Measurements from ENCODE around the gene SLC12A3.

The SLC12A3 gene

DNA sequence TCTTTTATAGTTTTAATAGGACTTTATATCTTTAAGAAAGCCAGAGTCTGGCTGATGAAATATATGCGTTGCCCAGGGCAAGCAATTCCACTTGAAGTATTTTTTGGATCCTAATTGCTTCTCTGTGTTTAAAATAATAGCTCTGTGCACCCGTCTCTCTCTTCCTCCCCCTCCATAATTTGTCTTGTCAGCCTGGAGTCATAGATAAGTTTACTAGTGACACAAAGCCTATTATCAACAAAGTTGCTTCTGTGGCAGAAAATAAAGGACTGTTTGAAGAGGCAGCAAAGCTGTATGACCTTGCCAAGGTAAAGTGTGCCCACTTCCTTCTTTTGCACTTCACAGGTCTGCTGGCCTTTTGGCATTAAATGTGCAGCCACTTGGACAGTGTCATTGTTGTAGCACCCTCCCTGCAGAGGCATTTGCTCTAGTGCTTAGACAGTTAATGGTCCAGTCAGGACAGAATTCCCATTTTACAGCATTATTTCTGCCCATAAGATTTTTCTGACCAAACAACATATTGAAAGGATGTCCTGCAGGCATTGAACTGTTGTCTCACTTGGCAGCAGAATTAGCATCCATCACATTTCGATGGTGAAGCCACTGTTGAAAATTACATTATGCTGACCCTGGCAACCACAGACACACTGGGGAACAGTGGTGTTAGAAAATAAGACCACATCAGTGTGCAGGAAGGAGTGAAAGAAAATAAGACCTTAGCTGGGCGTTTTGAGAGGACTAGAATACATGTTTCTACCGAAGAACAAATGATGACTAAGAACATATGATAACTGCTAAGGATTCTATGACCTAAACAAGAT, 28.4 kb upstream of the SLC12A3 start:
- TF ChIP-seq, protein P1, sequence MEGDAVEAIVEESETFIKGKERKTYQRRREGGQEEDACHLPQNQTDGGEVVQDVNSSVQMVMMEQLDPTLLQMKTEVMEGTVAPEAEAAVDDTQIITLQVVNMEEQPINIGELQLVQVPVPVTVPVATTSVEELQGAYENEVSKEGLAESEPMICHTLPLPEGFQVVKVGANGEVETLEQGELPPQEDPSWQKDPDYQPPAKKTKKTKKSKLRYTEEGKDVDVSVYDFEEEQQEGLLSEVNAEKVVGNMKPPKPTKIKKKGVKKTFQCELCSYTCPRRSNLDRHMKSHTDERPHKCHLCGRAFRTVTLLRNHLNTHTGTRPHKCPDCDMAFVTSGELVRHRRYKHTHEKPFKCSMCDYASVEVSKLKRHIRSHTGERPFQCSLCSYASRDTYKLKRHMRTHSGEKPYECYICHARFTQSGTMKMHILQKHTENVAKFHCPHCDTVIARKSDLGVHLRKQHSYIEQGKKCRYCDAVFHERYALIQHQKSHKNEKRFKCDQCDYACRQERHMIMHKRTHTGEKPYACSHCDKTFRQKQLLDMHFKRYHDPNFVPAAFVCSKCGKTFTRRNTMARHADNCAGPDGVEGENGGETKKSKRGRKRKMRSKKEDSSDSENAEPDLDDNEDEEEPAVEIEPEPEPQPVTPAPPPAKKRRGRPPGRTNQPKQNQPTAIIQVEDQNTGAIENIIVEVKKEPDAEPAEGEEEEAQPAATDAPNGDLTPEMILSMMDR (IDR thresholded peaks at IDR 0.05; ENCODE audit: borderline replicate concordance, insufficient read depth, low read depth, low read length): no peak
- no peak overlapping the region for H3K4me3 ChIP-seq (ENCODE audit: low read depth, low read length)

DNA sequence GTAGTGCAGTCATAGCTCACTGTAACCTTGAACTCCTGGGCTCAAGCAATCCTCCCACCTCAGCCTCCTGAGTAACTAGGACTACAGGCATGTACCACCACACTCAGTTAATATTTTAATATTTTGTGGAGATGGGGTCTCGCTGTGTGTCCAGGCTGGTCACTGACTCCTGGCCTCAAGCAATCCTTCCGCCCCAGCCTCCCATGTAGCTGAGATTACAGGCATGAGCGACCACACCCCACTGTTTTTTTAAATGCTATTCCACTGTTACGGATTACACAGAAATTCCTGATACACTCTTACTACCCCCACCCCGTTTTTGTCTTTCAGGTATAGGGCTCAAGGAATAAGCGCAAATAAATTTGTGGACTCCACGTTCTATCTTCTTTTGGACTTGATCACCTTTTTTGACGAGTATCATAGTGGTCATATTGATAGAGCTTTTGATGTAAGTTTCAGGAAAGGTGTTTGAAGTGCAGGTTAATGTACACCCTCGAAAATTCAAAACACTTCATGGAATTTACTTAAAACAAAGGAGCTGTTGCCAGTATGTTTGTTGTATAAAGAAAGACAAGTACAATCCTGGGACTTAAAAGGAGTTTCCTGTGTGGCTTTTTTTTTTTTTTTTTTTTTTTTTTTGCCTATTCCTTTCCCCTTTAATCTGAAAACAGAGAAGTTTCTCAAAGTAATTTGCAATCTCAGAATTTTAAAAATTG, 26.2 kb upstream of the SLC12A3 start:
- no peak overlapping the region for H3K4me3 ChIP-seq (ENCODE audit: low read depth, low read length)
- TF ChIP-seq, protein P1 (IDR thresholded peaks at IDR 0.05; ENCODE audit: borderline replicate concordance, insufficient read depth, low read depth, low read length): no peak

DNA sequence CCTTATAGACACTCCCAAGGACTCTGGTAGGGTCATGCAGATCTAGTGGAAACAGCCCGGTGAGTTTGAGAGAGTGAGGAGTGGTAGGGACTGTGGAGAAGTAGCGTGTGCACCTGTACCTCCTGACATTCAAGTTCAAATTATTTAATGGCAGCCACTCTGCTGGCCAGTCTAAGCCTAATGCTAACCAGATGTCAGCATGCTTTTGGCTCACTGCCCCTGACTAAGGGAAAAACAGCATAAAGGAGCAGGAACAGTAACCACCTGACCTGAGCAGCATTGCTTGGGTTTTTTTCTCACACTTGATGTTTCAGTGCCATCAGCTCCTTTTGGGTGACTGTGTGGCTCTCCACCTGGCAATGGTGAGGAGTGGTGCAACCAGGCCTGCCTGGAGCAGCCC, 23.8 kb upstream of the SLC12A3 start:
- TF ChIP-seq, protein P1 (IDR thresholded peaks at IDR 0.05; ENCODE audit: borderline replicate concordance, insufficient read depth, low read depth, low read length): no peak
- H3K4me3 ChIP-seq (ENCODE audit: low read depth, low read length): no peak overlapping the region

DNA sequence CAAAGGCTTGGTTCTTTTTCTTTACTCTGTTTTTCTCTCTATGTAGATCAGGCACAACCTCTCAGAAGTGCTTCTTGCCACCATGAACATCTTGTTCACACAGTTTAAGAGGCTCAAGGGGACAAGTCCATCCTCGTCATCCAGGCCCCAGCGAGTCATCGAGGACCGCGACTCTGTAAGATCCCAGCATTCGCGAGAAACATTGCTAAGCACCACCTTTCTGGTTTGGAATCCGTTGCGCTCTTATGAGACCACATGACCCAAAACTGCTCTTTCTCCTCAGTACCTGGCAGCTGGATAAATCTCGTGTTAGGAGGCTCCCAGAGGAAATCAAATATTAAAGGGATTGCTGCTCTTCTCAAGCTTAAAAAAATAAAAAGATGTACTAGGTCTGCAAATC, 23.3 kb upstream of the SLC12A3 start:
- H3K4me3 ChIP-seq (ENCODE audit: low read depth, low read length): no peak overlapping the region
- TF ChIP-seq, protein P1 (IDR thresholded peaks at IDR 0.05; ENCODE audit: borderline replicate concordance, insufficient read depth, low read depth, low read length): no peak

DNA sequence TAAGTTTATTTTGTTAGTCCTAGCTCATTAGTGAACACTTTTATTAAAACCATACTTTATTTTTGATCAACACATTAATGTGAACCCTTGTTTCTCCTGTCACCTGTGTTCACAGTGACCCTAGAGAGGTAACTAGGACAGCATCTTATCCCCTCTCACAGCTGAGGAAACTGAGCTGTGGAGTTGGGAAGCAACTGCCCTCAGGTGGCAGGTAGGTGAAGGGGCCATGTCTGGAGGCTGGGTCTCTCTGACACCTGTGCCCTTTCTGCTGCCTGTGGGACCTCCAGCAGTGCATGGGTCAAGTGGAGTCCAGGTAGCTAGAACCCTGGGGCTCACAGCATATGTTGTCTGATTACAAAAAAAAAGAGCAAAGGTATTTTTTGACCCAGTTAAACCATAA, 22.9 kb upstream of the SLC12A3 start:
- H3K4me3 ChIP-seq (ENCODE audit: low read depth, low read length): no peak overlapping the region
- TF ChIP-seq, protein P1 (IDR thresholded peaks at IDR 0.05; ENCODE audit: borderline replicate concordance, insufficient read depth, low read depth, low read length): no peak

DNA sequence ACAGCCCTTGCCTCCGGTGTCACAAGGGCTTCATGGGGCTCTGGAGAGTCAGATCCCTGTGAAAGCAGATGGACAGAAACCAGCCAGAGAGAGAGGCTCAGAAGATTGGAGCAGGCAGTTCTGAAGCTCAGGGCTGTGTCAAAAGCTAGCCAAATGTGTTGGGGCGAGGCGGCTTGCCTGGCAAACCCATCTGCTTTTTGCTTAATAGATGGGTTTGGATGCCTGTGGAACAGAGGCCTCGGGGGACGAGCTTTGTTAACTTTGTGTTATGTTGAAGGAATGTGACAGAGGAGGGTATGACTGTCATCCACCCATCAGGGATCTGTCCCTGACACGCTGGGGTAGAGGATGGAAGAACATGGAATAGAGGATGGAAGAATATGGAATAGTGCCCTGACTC, 21.0 kb upstream of the SLC12A3 start:
- TF ChIP-seq, protein P1 (IDR thresholded peaks at IDR 0.05; ENCODE audit: borderline replicate concordance, insufficient read depth, low read depth, low read length): no peak
- no peak overlapping the region for H3K4me3 ChIP-seq (ENCODE audit: low read depth, low read length)
